Measurements from ENCODE around the gene PRKAG3. TPM values are rescaled to one million over a fixed set of nuclear protein-coding genes. Genes with fewer than 3 reads are reported as not detected.

Gene PRKAG3
- total RNA-seq, 4 donors from 2014 or later: not detected

DNA sequence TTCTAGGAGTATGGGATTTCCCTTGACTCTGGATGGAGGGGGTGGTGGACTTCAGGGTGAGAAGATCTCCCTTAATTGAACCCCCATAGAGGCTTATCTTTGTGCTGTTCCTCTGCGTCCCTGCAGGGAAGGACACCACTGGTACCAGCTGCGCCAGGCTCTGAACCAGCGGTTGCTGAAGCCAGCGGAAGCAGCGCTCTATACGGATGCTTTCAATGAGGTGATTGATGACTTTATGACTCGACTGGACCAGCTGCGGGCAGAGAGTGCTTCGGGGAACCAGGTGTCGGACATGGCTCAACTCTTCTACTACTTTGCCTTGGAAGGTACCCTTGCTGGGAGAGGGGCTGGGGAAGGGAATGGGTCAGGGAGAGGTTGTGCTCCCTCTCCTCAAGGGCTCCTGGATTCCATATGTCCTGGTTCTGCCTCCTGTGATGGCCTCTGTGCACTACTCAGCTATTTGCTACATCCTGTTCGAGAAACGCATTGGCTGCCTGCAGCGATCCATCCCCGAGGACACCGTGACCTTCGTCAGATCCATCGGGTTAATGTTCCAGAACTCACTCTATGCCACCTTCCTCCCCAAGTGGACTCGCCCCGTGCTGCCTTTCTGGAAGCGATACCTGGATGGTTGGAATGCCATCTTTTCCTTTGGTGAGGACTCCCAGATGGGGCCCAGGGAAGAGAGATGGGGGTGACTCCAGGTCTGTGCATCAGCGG, 19.3 kb downstream of the PRKAG3 start:
- no peak for TF ChIP-seq CTCF (IDR thresholded peaks at IDR 0.05; ENCODE audit: low read depth)

GRCh38 chr2:218811382-218811781, 20.2 kb downstream of the PRKAG3 start:
- TF ChIP-seq CTCF (IDR thresholded peaks at IDR 0.05; ENCODE audit: low read depth): no peak

DNA sequence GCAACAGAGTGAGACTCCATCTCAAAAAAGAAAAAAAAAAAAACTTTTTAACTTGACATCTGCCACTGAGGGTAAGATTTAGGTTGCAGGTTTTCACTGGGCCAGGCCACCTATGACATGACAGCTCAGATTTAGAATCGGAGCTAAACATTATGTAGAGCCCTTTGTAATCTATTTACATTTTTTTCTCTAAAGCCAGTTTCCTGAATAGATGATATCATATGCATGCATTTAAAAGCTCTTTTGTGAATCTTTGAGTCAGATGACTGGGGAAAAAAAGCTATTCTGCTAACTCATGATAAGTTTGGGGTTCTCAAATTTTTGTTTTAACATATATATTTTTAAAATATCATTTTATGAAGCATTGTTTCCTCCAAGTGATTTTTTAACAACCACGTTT, 21.3 kb downstream of the PRKAG3 start:
- no peak for TF ChIP-seq CTCF (IDR thresholded peaks at IDR 0.05; ENCODE audit: low read depth)

- TF ChIP-seq CTCF (IDR thresholded peaks at IDR 0.05; ENCODE audit: low read depth): no peak
Measured at GRCh38 chr2:218809515-218809914, 22.1 kb downstream of the PRKAG3 start.

- no peak for TF ChIP-seq CTCF (IDR thresholded peaks at IDR 0.05; ENCODE audit: low read depth)
Measured at GRCh38 chr2:218807626-218808025, 24.0 kb downstream of the PRKAG3 start.

- no peak for TF ChIP-seq CTCF (IDR thresholded peaks at IDR 0.05; ENCODE audit: low read depth)
Measured at GRCh38 chr2:218806346-218806978, 25.1 kb downstream of the PRKAG3 start.

- no peak for TF ChIP-seq CTCF (IDR thresholded peaks at IDR 0.05; ENCODE audit: low read depth)
Measured at GRCh38 chr2:218805627-218806026, 26.0 kb downstream of the PRKAG3 start.

Measured in subcutaneous adipose tissue (tissue), 4 donors.